RWPE2 (cell line): ENCODE results near the gene ATP10B.

ENCODE experiments used
- ATAC-seq: fragments of 200-7000 bp; cut with Tn5 transposase; 3 replicates; pipeline ENCODE4 v1.9.1; 2021; ENCODE audit warnings: low read depth
- DNase-seq: peaks from one replicate; pipeline ENCODE4 v3.0.0-alpha.2; 2020; ENCODE audit warnings: low spot score
- H3K27ac ChIP-seq: fragments of 450-650 bp; 2 replicates; pipeline ENCODE4 v1.5.1; 2017; ENCODE audit warnings: mild to moderate bottlenecking; ENCODE audit not compliant: poor library complexity, severe bottlenecking
- H3K27me3 ChIP-seq: fragments of 250-450 bp; sonication (Bioruptor Pico); 2 replicates; pipeline ENCODE4 v1.5.1; 2021; ENCODE audit warnings: mild to moderate bottlenecking, moderate library complexity; ENCODE audit not compliant: insufficient read depth, poor library complexity, severe bottlenecking
- H3K36me3 ChIP-seq: fragments of 250-450 bp; sonication (Bioruptor Pico); 2 replicates; pipeline ENCODE4 v1.5.1; 2020; ENCODE audit warnings: low read depth, mild to moderate bottlenecking, moderate library complexity
- H3K4me1 ChIP-seq: fragments of 250-450 bp; sonication (Bioruptor Pico); 2 replicates; pipeline ENCODE4 v1.5.1; 2021; ENCODE audit warnings: mild to moderate bottlenecking, moderate library complexity; ENCODE audit not compliant: insufficient read depth, poor library complexity, severe bottlenecking
- H3K4me3 ChIP-seq: fragments of 250-450 bp; sonication (Bioruptor Pico); 2 replicates; pipeline ENCODE4 v1.5.1; 2021; ENCODE audit warnings: mild to moderate bottlenecking, moderate library complexity; ENCODE audit not compliant: severe bottlenecking
- H3K9me3 ChIP-seq: fragments of 250-450 bp; sonication (Bioruptor Pico); 2 replicates; pipeline ENCODE4 v1.5.1; 2021; ENCODE audit warnings: mild to moderate bottlenecking, moderate library complexity; ENCODE audit not compliant: severe bottlenecking
- CTCF ChIP-seq: fragments of 450-650 bp; IDR thresholded peaks from one replicate; pipeline ENCODE4 v1.5.1; 2017; ENCODE audit warnings: mild to moderate bottlenecking, moderate library complexity; ENCODE audit not compliant: poor library complexity, severe bottlenecking

The ATP10B gene

DNA sequence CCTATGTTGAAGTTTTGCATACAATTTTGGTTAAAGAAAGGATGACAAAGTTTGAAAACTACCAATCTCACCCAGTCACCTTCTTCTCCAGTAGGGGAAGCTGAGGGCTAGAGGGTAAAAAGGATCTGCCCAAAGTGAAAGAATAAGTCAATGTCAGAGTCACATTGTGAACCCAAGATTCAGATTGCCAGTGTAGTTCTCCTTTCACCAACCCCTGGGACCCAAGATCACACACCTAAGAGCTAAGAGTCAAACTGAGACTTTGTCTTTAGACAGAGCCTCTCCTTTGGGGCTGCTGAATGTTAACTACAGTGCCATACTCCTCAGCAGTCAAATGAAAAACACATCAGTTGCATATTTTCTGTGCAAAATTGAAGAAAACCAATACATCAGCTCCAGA, 210.6 kb downstream of the ATP10B start:
- no peak for TF ChIP-seq CTCF
- no peaks in the 10 kb centered on the region for H3K36me3 ChIP-seq
- no peak overlapping the region for H3K27ac ChIP-seq
- H3K9me3 ChIP-seq = no peaks in the 10 kb centered on the region
- ATAC-seq = no peak
- no peak for DNase-seq
- no peaks in the 10 kb centered on the region for H3K4me1 ChIP-seq
- no peak overlapping the region for H3K4me3 ChIP-seq
- peaks cover 2% of the 10 kb centered on the region for H3K27me3 ChIP-seq

DNA sequence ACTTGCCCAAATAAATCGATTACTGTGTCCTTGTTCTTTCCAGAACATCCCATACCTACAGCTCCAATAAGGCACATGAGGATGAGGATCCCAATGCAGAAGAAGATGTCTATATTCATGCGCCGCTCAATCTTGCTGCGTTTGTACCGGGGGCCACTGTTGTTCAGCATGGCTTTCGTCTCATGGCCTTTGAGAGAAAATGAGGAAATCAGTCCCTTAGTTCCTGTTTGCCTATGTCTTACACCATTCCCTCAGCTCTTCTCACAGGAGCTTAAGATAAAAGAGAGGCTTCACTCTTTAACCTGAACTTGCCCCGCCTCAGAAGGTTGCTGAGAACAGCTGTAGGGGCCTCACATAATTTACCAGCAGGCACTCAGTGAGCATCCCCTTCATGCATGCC, 211.6 kb downstream of the ATP10B start:
- no peak overlapping the region for H3K4me3 ChIP-seq
- TF ChIP-seq CTCF = no peak
- H3K9me3 ChIP-seq = no peaks in the 10 kb centered on the region
- H3K27ac ChIP-seq = no peak overlapping the region
- H3K27me3 ChIP-seq = peaks cover 2% of the 10 kb centered on the region
- ATAC-seq (no peak), DNase-seq (no peak)
- no peaks in the 10 kb centered on the region for H3K4me1 ChIP-seq
- H3K36me3 ChIP-seq = no peaks in the 10 kb centered on the region

GRCh38 chr5:160638161-160638742, 213.8 kb downstream of the ATP10B start:
- no peaks in the 10 kb centered on the region for H3K36me3 ChIP-seq
- no peaks in the 10 kb centered on the region for H3K9me3 ChIP-seq
- ATAC-seq (no peak), DNase-seq (no peak)
- peaks cover 2% of the 10 kb centered on the region for H3K27me3 ChIP-seq
- no peak overlapping the region for H3K4me3 ChIP-seq
- H3K27ac ChIP-seq = no peak overlapping the region
- H3K4me1 ChIP-seq = no peaks in the 10 kb centered on the region
- TF ChIP-seq CTCF = no peak

- no peak for TF ChIP-seq CTCF
- no peak for ATAC-seq
- H3K36me3 ChIP-seq = no peaks in the 10 kb centered on the region
- no peak overlapping the region for H3K27ac ChIP-seq
- peaks cover 2% of the 10 kb centered on the region for H3K27me3 ChIP-seq
- H3K9me3 ChIP-seq = no peaks in the 10 kb centered on the region
- no peak for DNase-seq
- H3K4me1 ChIP-seq = no peaks in the 10 kb centered on the region
- H3K4me3 ChIP-seq = no peak overlapping the region
Measured at GRCh38 chr5:160637357-160638090, 214.5 kb downstream of the ATP10B start.

DNA sequence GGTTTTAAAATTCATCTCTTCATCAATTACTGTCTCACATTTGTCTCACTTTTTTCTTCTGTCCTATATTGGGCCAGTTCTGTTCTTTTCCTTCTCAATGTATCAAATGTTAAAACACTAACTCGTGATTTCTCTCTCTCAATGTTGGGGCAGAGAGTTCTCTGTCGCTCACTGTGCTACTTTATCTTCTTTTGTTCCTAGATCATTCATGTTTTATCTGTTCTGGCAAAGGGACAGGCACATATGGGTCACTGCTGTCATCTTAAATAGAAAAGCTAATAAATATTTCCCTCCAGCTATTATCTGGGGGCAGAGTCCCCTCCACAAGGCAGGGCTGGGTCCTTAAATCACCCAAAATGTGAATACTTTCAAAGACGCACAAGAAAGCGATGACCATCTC, 216.3 kb downstream of the ATP10B start:
- H3K9me3 ChIP-seq = no peaks in the 10 kb centered on the region
- no peak for TF ChIP-seq CTCF
- peaks cover 2% of the 10 kb centered on the region for H3K27me3 ChIP-seq
- no peak for ATAC-seq
- no peak overlapping the region for H3K27ac ChIP-seq
- H3K4me3 ChIP-seq = no peak overlapping the region
- H3K36me3 ChIP-seq = no peaks in the 10 kb centered on the region
- no peaks in the 10 kb centered on the region for H3K4me1 ChIP-seq
- no peak for DNase-seq
